ENCODE measurements around the gene CRYBG3. TPM values are rescaled to one million over a fixed set of nuclear protein-coding genes. Genes with fewer than 3 reads are reported as not detected.
A peak's percentile ranks its signal among the peaks of the same experiment; 100 is the strongest.

CRYBG3 gene
- total and polyA plus RNA-seq, 2 experiments from 2014 or later, result 2.7 to 20.9 TPM

DNA sequence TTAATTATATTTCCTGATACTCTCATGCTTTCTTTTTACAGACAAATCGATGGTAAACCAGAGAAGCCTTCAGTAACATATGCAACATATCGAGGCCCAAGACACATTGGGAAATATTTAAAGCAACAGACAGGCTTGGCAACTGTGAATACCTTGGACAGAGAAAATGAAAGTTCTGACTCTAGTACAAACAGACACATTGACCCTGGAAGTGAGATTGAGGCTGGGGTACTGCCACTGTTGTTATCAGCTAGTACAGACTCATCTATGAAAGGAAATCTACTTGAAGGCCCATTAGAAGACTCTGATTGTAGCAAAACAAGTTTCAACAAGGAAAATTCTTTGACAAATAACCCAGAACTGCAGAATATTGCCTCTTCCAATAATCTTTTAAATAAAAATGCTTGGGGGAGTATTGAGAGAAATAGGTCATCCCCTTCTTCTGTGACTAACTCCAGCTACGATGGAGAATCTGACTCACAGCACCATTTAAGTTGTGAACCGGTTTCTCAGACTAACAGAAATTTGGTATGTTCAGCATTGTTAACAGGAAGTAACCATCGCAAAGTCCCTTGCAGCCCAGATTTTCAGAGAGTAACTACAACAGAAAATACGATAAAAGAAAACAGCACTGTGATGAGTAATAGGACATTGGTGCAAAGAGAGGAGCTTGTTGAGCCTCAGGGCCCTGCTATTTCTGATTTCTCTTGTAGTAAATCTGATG lies 50.2 kb downstream of the CRYBG3 start:
- DNase-seq (ENCODE audit: low read depth in 1 of 2, low spot score in 1 of 2), result peak in 1 of 2 donors; percentile 91
- H3K36me3 ChIP-seq, result peaks cover 4% of the 10 kb centered on the region
- H3K4me3 ChIP-seq, result no peak overlapping the region
- H3K27ac ChIP-seq, result no peak overlapping the region
- H3K4me1 ChIP-seq (ENCODE audit: low read depth), result no peaks in the 10 kb centered on the region
- H3K9me3 ChIP-seq (ENCODE audit: low read depth), result no peaks in the 10 kb centered on the region
- H3K27me3 ChIP-seq, result no peaks in the 10 kb centered on the region
- TF ChIP-seq, protein P1, sequence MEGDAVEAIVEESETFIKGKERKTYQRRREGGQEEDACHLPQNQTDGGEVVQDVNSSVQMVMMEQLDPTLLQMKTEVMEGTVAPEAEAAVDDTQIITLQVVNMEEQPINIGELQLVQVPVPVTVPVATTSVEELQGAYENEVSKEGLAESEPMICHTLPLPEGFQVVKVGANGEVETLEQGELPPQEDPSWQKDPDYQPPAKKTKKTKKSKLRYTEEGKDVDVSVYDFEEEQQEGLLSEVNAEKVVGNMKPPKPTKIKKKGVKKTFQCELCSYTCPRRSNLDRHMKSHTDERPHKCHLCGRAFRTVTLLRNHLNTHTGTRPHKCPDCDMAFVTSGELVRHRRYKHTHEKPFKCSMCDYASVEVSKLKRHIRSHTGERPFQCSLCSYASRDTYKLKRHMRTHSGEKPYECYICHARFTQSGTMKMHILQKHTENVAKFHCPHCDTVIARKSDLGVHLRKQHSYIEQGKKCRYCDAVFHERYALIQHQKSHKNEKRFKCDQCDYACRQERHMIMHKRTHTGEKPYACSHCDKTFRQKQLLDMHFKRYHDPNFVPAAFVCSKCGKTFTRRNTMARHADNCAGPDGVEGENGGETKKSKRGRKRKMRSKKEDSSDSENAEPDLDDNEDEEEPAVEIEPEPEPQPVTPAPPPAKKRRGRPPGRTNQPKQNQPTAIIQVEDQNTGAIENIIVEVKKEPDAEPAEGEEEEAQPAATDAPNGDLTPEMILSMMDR (IDR thresholded peaks at IDR 0.05; ENCODE audit: low read depth, low read length), result no peak

DNA sequence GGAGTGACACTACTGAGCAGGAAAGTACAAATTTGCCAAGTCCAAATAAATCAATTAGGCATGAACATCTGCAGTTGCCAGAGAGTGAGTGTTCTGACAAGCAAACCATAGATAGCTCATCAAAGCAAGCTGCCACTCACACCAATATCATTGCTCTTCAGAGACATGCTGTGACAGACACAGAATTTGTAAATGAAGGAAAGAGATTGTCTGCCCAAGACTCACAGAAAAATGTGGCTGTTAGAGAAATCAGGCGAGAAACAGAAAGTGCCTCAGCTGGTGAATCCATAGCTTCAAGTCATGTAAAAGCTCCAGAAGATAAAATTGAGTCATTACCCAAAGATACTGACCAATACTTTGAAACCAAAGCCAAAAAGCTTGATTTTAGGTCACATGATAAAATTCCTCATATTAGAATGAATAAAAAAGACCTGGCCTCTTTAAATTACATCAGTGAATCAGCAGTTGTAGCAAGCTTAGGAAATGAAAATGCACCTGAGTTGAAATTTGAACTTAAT lies 50.8 kb downstream of the CRYBG3 start:
- Histone ChIP-seq H3K27ac (no peak overlapping the region), H3K4me1 (ENCODE audit: low read depth) (no peaks in the 10 kb centered on the region), H3K4me3 (no peak overlapping the region), H3K36me3 (peaks cover 4% of the 10 kb centered on the region), H3K9me3 (ENCODE audit: low read depth) (no peaks in the 10 kb centered on the region), H3K27me3 (no peaks in the 10 kb centered on the region)
- TF ChIP-seq, protein P1 (IDR thresholded peaks at IDR 0.05; ENCODE audit: low read depth, low read length), result no peak
- peak in 1 of 2 donors; percentile 11 for DNase-seq (ENCODE audit: low read depth in 1 of 2, low spot score in 1 of 2)

DNA sequence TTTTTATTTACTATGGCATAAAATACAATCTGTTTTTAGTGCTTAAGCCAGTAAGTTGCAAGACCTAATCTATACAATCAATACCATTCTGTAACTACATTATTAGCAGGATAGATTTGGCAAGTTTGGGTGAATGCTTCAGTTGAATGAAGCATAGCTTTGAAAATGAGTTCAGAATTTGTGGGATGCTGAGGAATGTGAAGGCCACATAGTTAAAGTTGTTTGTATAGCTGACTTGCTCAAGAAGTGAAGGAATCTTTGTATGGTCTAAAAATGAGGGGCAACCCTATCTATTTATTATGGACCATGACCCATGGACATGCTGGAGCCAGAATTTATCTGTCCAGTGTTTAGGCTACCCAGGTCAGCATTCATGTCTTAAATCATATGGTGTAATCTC lies 58.5 kb downstream of the CRYBG3 start:
- DNase-seq (ENCODE audit: low read depth in 1 of 2, low spot score in 1 of 2), result no peak
- TF ChIP-seq, protein P1 (IDR thresholded peaks at IDR 0.05; ENCODE audit: low read depth, low read length), result no peak
- Histone ChIP-seq H3K36me3 (peaks cover 5% of the 10 kb centered on the region), H3K27me3 (no peaks in the 10 kb centered on the region), H3K4me1 (ENCODE audit: low read depth) (no peaks in the 10 kb centered on the region), H3K27ac (no peak overlapping the region), H3K9me3 (ENCODE audit: low read depth) (no peaks in the 10 kb centered on the region), H3K4me3 (no peak overlapping the region)

DNA sequence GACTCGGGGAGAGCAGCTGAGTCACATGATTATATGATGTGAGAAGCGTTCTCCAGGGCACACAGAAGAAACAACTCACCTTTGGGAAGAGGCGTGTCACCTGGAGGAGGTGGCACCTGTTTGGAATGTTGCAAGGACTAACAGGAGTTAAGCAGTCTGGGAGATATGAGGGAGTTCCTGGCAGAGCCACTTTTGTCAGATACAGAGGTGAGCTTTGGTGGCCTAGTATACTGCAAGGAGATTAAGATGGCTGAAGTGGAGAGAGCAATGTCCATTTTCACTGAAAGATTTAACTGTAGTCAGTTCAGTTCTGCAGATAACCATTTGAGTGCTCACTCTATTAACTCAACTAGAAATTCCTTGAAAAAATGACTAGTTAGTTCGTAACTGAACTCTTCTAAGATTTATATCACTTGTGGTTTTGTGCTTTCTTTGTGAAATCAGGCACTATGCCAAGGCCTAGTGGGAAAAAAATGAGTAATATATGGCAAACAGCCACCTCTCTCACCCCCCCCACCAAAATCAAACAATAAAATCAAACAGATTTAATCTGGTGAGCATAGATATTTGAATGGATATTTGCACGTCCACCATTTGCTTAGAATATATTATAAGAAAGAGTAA lies 61.3 kb downstream of the CRYBG3 start:
- H3K36me3 ChIP-seq, result peaks cover 17% of the 10 kb centered on the region
- DNase-seq (ENCODE audit: low read depth in 1 of 2, low spot score in 1 of 2), result peak in 1 of 2 donors; percentile 67

DNA sequence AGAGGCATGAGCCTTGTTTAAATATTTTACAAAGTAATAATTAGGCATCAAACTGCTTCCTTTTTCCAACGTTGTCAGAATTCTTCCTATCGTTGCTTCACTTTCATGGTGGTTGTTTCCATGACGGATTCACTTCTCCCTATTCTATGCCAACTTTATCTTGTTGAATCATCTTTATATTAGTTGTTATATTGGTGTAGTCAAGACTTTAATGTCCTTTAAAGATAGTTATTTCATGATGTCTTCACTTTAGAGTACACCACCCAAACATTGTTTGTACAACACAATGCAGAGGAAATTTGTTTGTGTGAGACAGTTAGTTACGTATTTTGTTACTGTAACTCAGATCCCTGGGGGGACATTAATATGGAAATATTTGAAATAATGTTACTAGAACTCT lies 61.9 kb downstream of the CRYBG3 start:
- H3K27ac ChIP-seq, result no peak overlapping the region
- no peak for DNase-seq (ENCODE audit: low read depth in 1 of 2, low spot score in 1 of 2)
- peaks cover 23% of the 10 kb centered on the region for H3K36me3 ChIP-seq
- H3K27me3 ChIP-seq, result no peaks in the 10 kb centered on the region
- no peaks in the 10 kb centered on the region for H3K4me1 ChIP-seq (ENCODE audit: low read depth)
- TF ChIP-seq, protein P1 (IDR thresholded peaks at IDR 0.05; ENCODE audit: low read depth, low read length), result no peak
- H3K4me3 ChIP-seq, result no peak overlapping the region
- no peaks in the 10 kb centered on the region for H3K9me3 ChIP-seq (ENCODE audit: low read depth)

More for the DNA sequence above, 61.3 kb downstream of the CRYBG3 start:
- TF ChIP-seq, protein P1 (IDR thresholded peaks at IDR 0.05; ENCODE audit: low read depth, low read length), result no peak
- H3K27me3 ChIP-seq, result no peaks in the 10 kb centered on the region
- H3K27ac ChIP-seq, result no peak overlapping the region
- H3K4me3 ChIP-seq, result no peak overlapping the region
- no peaks in the 10 kb centered on the region for H3K4me1 ChIP-seq (ENCODE audit: low read depth)
- no peaks in the 10 kb centered on the region for H3K9me3 ChIP-seq (ENCODE audit: low read depth)

Measured in cardiac muscle cell (in vitro differentiated cells and primary cell).